H1 (cell line): ENCODE measurements around the gene EPHA1. TPM values are rescaled to one million over a fixed set of nuclear protein-coding genes. Genes with fewer than 3 reads are reported as not detected.
A peak's percentile ranks its signal among the peaks of the same experiment; 100 is the strongest.

Experiments used
- CTCF ChIA-PET: fragments of 300-600 bp; sonication (Branson Sonifier 250); formaldehyde crosslinking; loops from one replicate; lab custom pipeline; 2021; ENCODE audit not compliant: partially characterized antibody; lab: Charles Lee
- POLR2A ChIA-PET: fragments of 300-600 bp; sonication (Branson Sonifier 250); formaldehyde crosslinking; loops from one replicate; lab custom pipeline; 2021; ENCODE audit warnings: inconsistent platforms; ENCODE audit not compliant: partially characterized antibody; lab: Charles Lee
- DNase-seq, 2 experiments: peaks; one replicate each; pipeline versions ENCODE4 v3.0.0 to v3.0.0-alpha.2; 2010 to 2022; ENCODE audit warnings: low spot score in 2 of 2, low read depth in 1 of 2, mixed read lengths in 1 of 2
- FAIRE-seq: peaks from 2 replicates; lab custom pipeline; 2011; peaks lifted over from hg19 to GRCh38; lab: Jason Lieb, UNC
- H2AFZ ChIP-seq: 2 replicates; pipeline ENCODE4 v1.8.1; 2012; ENCODE audit warnings: low read length, inconsistent platforms
- H2AK5ac ChIP-seq: 2 replicates; pipeline ENCODE4 v1.6.1; 2013; ENCODE audit warnings: low read depth, low read length
- H2BK120ac ChIP-seq: replicated peaks from 2 replicates; pipeline ENCODE3; 2013; ENCODE audit warnings: low read depth, low read length, inconsistent platforms
- H2BK12ac ChIP-seq: 2 replicates; pipeline ENCODE4 v1.6.1; 2013; ENCODE audit warnings: low read depth, low read length
- H2BK15ac ChIP-seq: 2 replicates; pipeline ENCODE4 v1.6.1; 2013; ENCODE audit warnings: low read length
- H2BK20ac ChIP-seq: 2 replicates; pipeline ENCODE4 v1.6.1; 2013; ENCODE audit warnings: low read length
- H2BK5ac ChIP-seq: 2 replicates; pipeline ENCODE4 v1.6.1; 2013; ENCODE audit warnings: low read depth, low read length
- H3K14ac ChIP-seq: 2 replicates; pipeline ENCODE4 v1.6.1; 2013; ENCODE audit warnings: inconsistent platforms; ENCODE audit not compliant: insufficient read length
- H3K18ac ChIP-seq: 2 replicates; pipeline ENCODE4 v1.6.1; 2013; ENCODE audit warnings: low read length; ENCODE audit errors: extremely low read depth
- H3K23ac ChIP-seq: 2 replicates; pipeline ENCODE4 v1.6.1; 2013; ENCODE audit warnings: inconsistent platforms; ENCODE audit not compliant: insufficient read length
- H3K23me2 ChIP-seq: 2 replicates; pipeline ENCODE4 v1.6.1; 2013; ENCODE audit warnings: low read depth, low read length
- H3K27ac ChIP-seq: 2 replicates; pipeline ENCODE4 v1.6.1; 2011; ENCODE audit warnings: low read depth, low read length, inconsistent platforms
- H3K27me3 ChIP-seq, 4 experiments: replicated peaks in 1 of 4; 1 replicate in 1 of 4; 2 replicates in 3 of 4; pipeline versions ENCODE4 v1.6.1 to v1.8.1; 2011 to 2013; ENCODE audit warnings: low read length in 3 of 4, mild to moderate bottlenecking in 3 of 4, inconsistent platforms in 2 of 4, mixed read lengths in 2 of 4, moderate library complexity in 1 of 4; ENCODE audit not compliant: control insufficient read depth in 3 of 4, insufficient read depth in 3 of 4; ENCODE audit errors: extremely low read depth in 1 of 4
- H3K36me3 ChIP-seq, 4 experiments: 2 replicates each; pipeline versions ENCODE4 v1.6.1 to v1.8.1; 2011 to 2013; ENCODE audit warnings: mild to moderate bottlenecking in 4 of 4, low read length in 3 of 4, moderate library complexity in 2 of 4, control low read depth in 1 of 4, inconsistent platforms in 1 of 4; ENCODE audit not compliant: insufficient read depth in 4 of 4, control insufficient read depth in 2 of 4
- H3K4ac ChIP-seq: replicated peaks from 2 replicates; pipeline ENCODE3; 2013; ENCODE audit warnings: low read length, low read depth, mixed read lengths, inconsistent platforms; ENCODE audit not compliant: insufficient read length
- H3K4me1 ChIP-seq, 4 experiments: replicated peaks in 1 of 4; 1 replicate in 1 of 4; 2 replicates in 3 of 4; pipeline versions ENCODE4 v1.6.1 to v1.8.1; 2011 to 2013; ENCODE audit warnings: low read length in 3 of 4, inconsistent platforms in 2 of 4, mixed read lengths in 1 of 4; ENCODE audit not compliant: insufficient read depth in 4 of 4, control insufficient read depth in 3 of 4
- H3K4me2 ChIP-seq, 2 experiments: 2 replicates each; pipeline versions ENCODE4 v1.6.1 to v1.8.1; 2011 to 2013; ENCODE audit warnings: low read depth in 2 of 2, low read length in 2 of 2, control low read depth in 1 of 2, inconsistent platforms in 1 of 2, mild to moderate bottlenecking in 1 of 2; ENCODE audit not compliant: insufficient read depth in 1 of 2
- H3K4me3 ChIP-seq, 4 experiments: fragments of 200-600, 300-600 bp in 1 of 4; sonication (generic), shearing (Covaris generic), sonication (Bioruptor Twin) in 1 of 4; 2 replicates each; pipeline versions ENCODE4 v1.5.1 to v1.8.1; 2011 to 2016; ENCODE audit warnings: low read length in 4 of 4, low read depth in 3 of 4, control low read depth in 2 of 4, inconsistent platforms in 2 of 4, mild to moderate bottlenecking in 2 of 4, mixed read lengths in 1 of 4, moderate library complexity in 1 of 4; ENCODE audit not compliant: insufficient read depth in 2 of 4; ENCODE audit errors: extremely low read depth in 1 of 4
- H3K56ac ChIP-seq: replicated peaks from 2 replicates; pipeline ENCODE3; 2013; ENCODE audit warnings: low read depth, mild to moderate bottlenecking, mixed read lengths, low read length, inconsistent platforms; ENCODE audit not compliant: insufficient read length
- H3K79me1 ChIP-seq: 2 replicates; pipeline ENCODE4 v1.6.1; 2013; ENCODE audit warnings: low read depth, low read length, control low read depth
- H3K79me2 ChIP-seq, 2 experiments: 2 replicates each; pipeline versions ENCODE4 v1.6.1 to v1.8.1; 2012 to 2013; ENCODE audit warnings: low read length in 2 of 2, mild to moderate bottlenecking in 2 of 2, inconsistent platforms in 1 of 2; ENCODE audit not compliant: insufficient read depth in 2 of 2, control insufficient read depth in 1 of 2
- H3K9ac ChIP-seq, 4 experiments: replicated peaks in 1 of 4; 1 replicate in 1 of 4; 2 replicates in 3 of 4; pipeline versions ENCODE4 v1.6.1 to v1.8.1; 2011 to 2013; ENCODE audit warnings: low read depth in 3 of 4, low read length in 3 of 4, control low read depth in 2 of 4, mild to moderate bottlenecking in 2 of 4, moderate library complexity in 2 of 4, inconsistent platforms in 1 of 4; ENCODE audit errors: extremely low read depth in 1 of 4
- H3K9me3 ChIP-seq, 2 experiments: 2 replicates each; pipeline versions ENCODE4 v1.6.1 to v1.8.1; 2012 to 2013; ENCODE audit warnings: mild to moderate bottlenecking in 2 of 2, moderate library complexity in 2 of 2, control low read depth in 1 of 2, inconsistent platforms in 1 of 2, low read depth in 1 of 2, low read length in 1 of 2, mixed read lengths in 1 of 2; ENCODE audit not compliant: insufficient read depth in 2 of 2
- H4K20me1 ChIP-seq, 2 experiments: replicated peaks in 1 of 2; 2 replicates each; pipeline versions ENCODE3 to v1.8.1; 2011 to 2013; ENCODE audit warnings: inconsistent platforms in 2 of 2, low read length in 2 of 2, mild to moderate bottlenecking in 1 of 2; ENCODE audit not compliant: insufficient read depth in 2 of 2, control insufficient read depth in 1 of 2
- H4K5ac ChIP-seq: 2 replicates; pipeline ENCODE4 v1.6.1; 2013; ENCODE audit warnings: low read length, low read depth, mixed read lengths, inconsistent platforms; ENCODE audit not compliant: insufficient read length
- H4K8ac ChIP-seq: 2 replicates; pipeline ENCODE4 v1.8.0; 2013; ENCODE audit warnings: mild to moderate bottlenecking, moderate library complexity, low read length, inconsistent platforms; ENCODE audit not compliant: insufficient read depth; ENCODE audit errors: extremely low read depth
- H4K91ac ChIP-seq: replicated peaks from 2 replicates; pipeline ENCODE3; 2013; ENCODE audit warnings: low read length, mixed read lengths, inconsistent platforms; ENCODE audit not compliant: insufficient read length
- ATF2 ChIP-seq: IDR thresholded peaks from 2 replicates; pipeline ENCODE4 v1.6.1; 2012; ENCODE audit warnings: low read length, inconsistent platforms
- SIRT6 ChIP-seq: IDR thresholded peaks from one replicate; pipeline ENCODE4 v1.7.1; 2012; ENCODE audit warnings: low read length, inconsistent platforms
- SP1 ChIP-seq: IDR thresholded peaks from 2 replicates; pipeline ENCODE4 v1.6.1; 2011; ENCODE audit warnings: low read depth, low read length
- SP2 ChIP-seq: IDR thresholded peaks from 2 replicates; pipeline ENCODE4 v1.6.1; 2012; ENCODE audit warnings: mild to moderate bottlenecking, low read length, inconsistent platforms
- WGBS, 2 experiments: shearing (Covaris generic) in 1 of 2; methylation state at CpG; one replicate each; pipeline versions ENCODE4 v1.1.6 to v1.1.7; 2013 to 2015; ENCODE audit warnings: low lambda C conversion rate in 2 of 2, mixed read lengths in 2 of 2, inconsistent platforms in 1 of 2, low coverage in 1 of 2, missing lambda C conversion rate in 1 of 2; ENCODE audit not compliant: insufficient replicate concordance in 2 of 2, insufficient coverage in 1 of 2, insufficient read length in 1 of 2; ENCODE audit errors: extremely low coverage in 1 of 2, missing lambda C conversion rate in 1 of 2; 5-methylcytosine and 5-hydroxymethylcytosine counted together
- polyA plus RNA-seq, 7 experiments: library from polyadenylated mRNA; depleted of rRNA in 3 of 7; stranded (reverse) in 5 of 7; unstranded in 2 of 7; fragments of >200 nt in 5 of 7; fragments of 200-250 nt in 2 of 7; gene quantifications; 1 replicate in 5 of 7; 2 replicates in 1 of 7; 4 replicates in 1 of 7; pipeline versions ENCODE4 v1.2.1 to v1.2.3, GENCODE V29; 2011 to 2013; ENCODE audit warnings: missing spikeins in 2 of 7, mixed read lengths in 2 of 7
- total RNA-seq: library from RNA; stranded (reverse); fragmentation: NEBNext Ultra II Directional; extraction: Animal tissue kit (Norgen Biotek cat#: 25700); gene quantifications from 2 replicates; pipeline ENCODE4 v1.2.1, GENCODE V29; 2021

EPHA1 gene
- total and polyA plus RNA-seq, 2 of the 8 experiments (the other 6 are each of a cell fraction or from before 2014, with no cell fraction given) = 86.5 to 133 TPM

DNA sequence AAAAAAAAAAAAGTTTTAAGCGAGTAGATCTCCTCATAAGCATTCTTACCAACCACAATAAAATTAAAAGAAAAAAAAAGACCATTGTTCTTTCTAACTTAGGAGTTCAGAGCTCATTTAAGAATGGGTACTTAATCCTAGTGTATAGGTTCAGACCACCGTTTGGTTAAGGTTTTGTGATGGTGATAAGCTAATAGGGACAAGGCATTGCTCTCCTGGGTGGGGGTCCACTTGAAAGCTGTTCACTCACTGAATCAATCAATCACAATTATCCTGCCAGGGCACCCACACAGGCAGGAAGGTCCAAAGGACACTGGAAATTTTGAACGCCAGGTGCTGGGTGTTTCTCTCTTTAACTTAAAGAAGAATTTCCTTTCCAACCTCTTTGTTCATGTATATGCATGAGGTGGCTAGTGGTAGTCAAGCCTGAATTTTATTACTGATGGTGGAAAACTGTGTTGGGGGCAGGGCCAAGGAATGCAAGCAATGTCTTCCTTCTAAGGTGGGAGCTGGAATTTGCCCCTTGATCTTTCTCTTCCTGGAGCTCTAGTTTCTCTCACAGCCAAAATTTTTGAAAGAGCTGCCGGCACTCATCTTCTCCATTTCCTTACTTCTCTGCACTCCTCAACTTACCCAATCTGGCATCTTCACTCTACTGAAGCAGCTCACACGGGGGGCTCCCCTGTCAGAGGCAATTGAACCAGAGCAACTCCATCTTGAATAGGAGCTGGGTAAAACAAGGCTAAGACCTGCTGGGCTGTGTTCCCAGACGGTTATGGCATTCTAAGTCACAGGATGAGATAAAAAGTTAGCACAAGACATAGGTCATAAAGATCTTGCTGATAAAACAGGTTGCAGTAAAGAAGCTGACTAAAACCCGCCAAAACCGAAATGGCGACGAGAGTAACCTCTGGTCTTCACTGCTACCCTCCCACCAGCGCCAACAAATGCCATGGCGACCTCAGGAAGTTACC lies 38.7 kb downstream of the EPHA1 start:
- Histone ChIP-seq H2AK5ac (no peak overlapping the region), H2BK5ac (peak overlapping the region; percentile 55; the same call in 1 of the 2 replicates), H3K27me3 (no peaks in the 10 kb centered on the region), H2AFZ (no peak overlapping the region), H3K9me3 (no peaks in the 10 kb centered on the region), H3K79me2 (no peaks in the 10 kb centered on the region), H3K4me2 (peak overlapping the region; percentile 45 to 46), H3K23me2 (no peaks in the 10 kb centered on the region), H4K91ac (peak overlapping the region; percentile 3), H3K36me3 (no peaks in the 10 kb centered on the region), H2BK15ac (no peak overlapping the region), H3K4ac (no peak overlapping the region), H3K4me1 (peaks cover 6 to 22% (median 13%) of the 10 kb centered on the region in 4 experiments; a peak in 5 of 7 replicates), H3K56ac (no peak overlapping the region), H3K9ac (no peak overlapping the region), H4K8ac (no peak overlapping the region; the same call in 1 of the 2 replicates), H3K79me1 (no peaks in the 10 kb centered on the region), H3K23ac (no peak overlapping the region), H3K4me3 (peak overlapping the region in 1 of 4 experiments; percentile 28; a peak in 2 of 8 replicates), H4K5ac (no peak overlapping the region), H3K18ac (no peak overlapping the region; the same call in none of the 2 replicates), H2BK20ac (peak overlapping the region; percentile 97), H3K27ac (no peak overlapping the region), H4K20me1 (no peaks in the 10 kb centered on the region), H2BK120ac (no peak overlapping the region), H3K14ac (no peak overlapping the region), H2BK12ac (peak overlapping the region; percentile 85; the same call in 1 of the 2 replicates)
- 72% methylated on average over 12 of the region's 12 CpGs; no CpG with 5 or more reads in 1 of the 2 experiments for WGBS, 2 experiments
- no peak for FAIRE-seq
- DNase-seq = peak in 1 of 2 experiments; percentile 54
- ChIA-PET CTCF (interaction anchor here (0.8 to 17.5 kb wide), 13 partner anchors 8 to 129 kb away, joined by 3 to 359 read pairs (median 5); partner anchors contain the start of gene EPHA1), POLR2A (interaction anchor here (0.8 to 19.0 kb wide), 6 partner anchors 8 to 85 kb away, joined by 3 to 518 read pairs (median 6); partner anchors contain the start of genes EPHA1 and ZYX)
- TF ChIP-seq SIRT6 = no peak
- no peak for TF ChIP-seq ATF2
- peak; percentile 95 for TF ChIP-seq SP1
- TF ChIP-seq SP2 = no peak
